GM18858 (cell line): ENCODE results near the gene DSCAML1.

ENCODE experiments used
- ATAC-seq: cut with Tn5 transposase; IDR thresholded peaks from one replicate; pipeline ENCODE4 v1.9.1; 2021; ENCODE audit not compliant: unreplicated experiment

Gene DSCAML1

GRCh38 chr11:117731722-117732290 lies 65.2 kb downstream of the DSCAML1 start:
- no peak for ATAC-seq

GRCh38 chr11:117730208-117730800 lies 66.7 kb downstream of the DSCAML1 start:
- ATAC-seq, result no peak

- no peak for ATAC-seq
Measured at GRCh38 chr11:117725048-117725734, 71.8 kb downstream of the DSCAML1 start.

- ATAC-seq, result no peak
Measured at GRCh38 chr11:117724621-117725020, 72.4 kb downstream of the DSCAML1 start.

- no peak for ATAC-seq
Measured at GRCh38 chr11:117724104-117724503, 72.9 kb downstream of the DSCAML1 start.

- no peak for ATAC-seq
Measured at GRCh38 chr11:117723277-117724024, 73.6 kb downstream of the DSCAML1 start.

- no peak for ATAC-seq
Measured at GRCh38 chr11:117722082-117722481, 74.9 kb downstream of the DSCAML1 start.

GRCh38 chr11:117720061-117720511 lies 76.9 kb downstream of the DSCAML1 start:
- no peak for ATAC-seq

GRCh38 chr11:117719480-117719879 lies 77.5 kb downstream of the DSCAML1 start:
- no peak for ATAC-seq

- ATAC-seq, result no peak
Measured at GRCh38 chr11:117717485-117718314, 79.3 kb downstream of the DSCAML1 start.

GRCh38 chr11:117716521-117717440 lies 80.2 kb downstream of the DSCAML1 start:
- ATAC-seq, result no peak

- no peak for ATAC-seq
Measured at GRCh38 chr11:117715801-117716200, 81.2 kb downstream of the DSCAML1 start.

GRCh38 chr11:117713538-117713991 lies 83.5 kb downstream of the DSCAML1 start:
- ATAC-seq, result no peak

- no peak for ATAC-seq
Measured at GRCh38 chr11:117712530-117712929, 84.5 kb downstream of the DSCAML1 start.

- no peak for ATAC-seq
Measured at GRCh38 chr11:117711331-117711730, 85.7 kb downstream of the DSCAML1 start.

- ATAC-seq, result no peak
Measured at GRCh38 chr11:117710211-117710610, 86.8 kb downstream of the DSCAML1 start.

- no peak for ATAC-seq
Measured at GRCh38 chr11:117706322-117706814, 90.6 kb downstream of the DSCAML1 start.

GRCh38 chr11:117705866-117706265 lies 91.2 kb downstream of the DSCAML1 start:
- no peak for ATAC-seq

GRCh38 chr11:117704395-117705100 lies 92.5 kb downstream of the DSCAML1 start:
- no peak for ATAC-seq
